ENCODE data around the gene TNFRSF13B. TPM values are rescaled to one million over a fixed set of nuclear protein-coding genes. Genes with fewer than 3 reads are reported as not detected.

TNFRSF13B gene
- total and polyA plus RNA-seq, 10 of the 15 experiments (the other 5 are each of a cell fraction or from before 2014, with no cell fraction given) = 15.5 to 231 (median 119) TPM

- TF ChIP-seq CUX1 (IDR thresholded peaks at IDR 0.05; ENCODE audit: insufficient replicate concordance, low read depth, low read length) (no peak), NFIC (IDR thresholded peaks at IDR 0.05; ENCODE audit: low read depth, low read length) (peak; percentile 39; the same call in 1 of the 2 replicates), MEF2B (IDR thresholded peaks at IDR 0.05; ENCODE audit: partially characterized antibody, poor library complexity, severe bottlenecking) (peak; percentile 46), POLR2AphosphoS5 (IDR thresholded peaks at IDR 0.05; ENCODE audit: low read length) (peak; percentile 82), YBX1 (IDR thresholded peaks at IDR 0.05) (no peak), CREB1 (IDR thresholded peaks at IDR 0.05; ENCODE audit: low read depth) (no peak), CEBPZ (IDR thresholded peaks at IDR 0.05; ENCODE audit: low read depth, low read length) (no peak), NR2C1 (IDR thresholded peaks at IDR 0.05) (no peak), PML (IDR thresholded peaks at IDR 0.05; ENCODE audit: low read length) (no peak), PRDM15 (CRISPR knock-in tag; IDR thresholded peaks at IDR 0.05) (no peak), WRNIP1 (IDR thresholded peaks at IDR 0.05; ENCODE audit: borderline replicate concordance, low read depth, low read length) (no peak), DPF2 (IDR thresholded peaks at IDR 0.05) (no peak), ZBED1 (IDR thresholded peaks at IDR 0.05; ENCODE audit: borderline replicate concordance) (no peak; the same call in 1 of the 2 replicates), IRF4 (IDR thresholded peaks at IDR 0.05; ENCODE audit: low read depth, low read length) (no peak), GATAD2B (conservative IDR thresholded peaks at IDR 0.05; ENCODE audit: low read depth) (peak; percentile 46; the same call in 1 of the 2 replicates), POLR2A (IDR thresholded peaks at IDR 0.05; ENCODE audit: low read depth, low read length) (peak; percentile 67), SP1 (IDR thresholded peaks at IDR 0.05; ENCODE audit: low read depth, low read length) (no peak), MYC (IDR thresholded peaks at IDR 0.05; ENCODE audit: insufficient read depth, insufficient read length, insufficient replicate concordance, low read length, severe bottlenecking) (no peak)
Observed at GRCh38 chr17:16969931-16970906, 1.7 kb downstream of the TNFRSF13B start (continued).
